ENCODE measurements around the gene CLCF1.

CLCF1 gene

DNA sequence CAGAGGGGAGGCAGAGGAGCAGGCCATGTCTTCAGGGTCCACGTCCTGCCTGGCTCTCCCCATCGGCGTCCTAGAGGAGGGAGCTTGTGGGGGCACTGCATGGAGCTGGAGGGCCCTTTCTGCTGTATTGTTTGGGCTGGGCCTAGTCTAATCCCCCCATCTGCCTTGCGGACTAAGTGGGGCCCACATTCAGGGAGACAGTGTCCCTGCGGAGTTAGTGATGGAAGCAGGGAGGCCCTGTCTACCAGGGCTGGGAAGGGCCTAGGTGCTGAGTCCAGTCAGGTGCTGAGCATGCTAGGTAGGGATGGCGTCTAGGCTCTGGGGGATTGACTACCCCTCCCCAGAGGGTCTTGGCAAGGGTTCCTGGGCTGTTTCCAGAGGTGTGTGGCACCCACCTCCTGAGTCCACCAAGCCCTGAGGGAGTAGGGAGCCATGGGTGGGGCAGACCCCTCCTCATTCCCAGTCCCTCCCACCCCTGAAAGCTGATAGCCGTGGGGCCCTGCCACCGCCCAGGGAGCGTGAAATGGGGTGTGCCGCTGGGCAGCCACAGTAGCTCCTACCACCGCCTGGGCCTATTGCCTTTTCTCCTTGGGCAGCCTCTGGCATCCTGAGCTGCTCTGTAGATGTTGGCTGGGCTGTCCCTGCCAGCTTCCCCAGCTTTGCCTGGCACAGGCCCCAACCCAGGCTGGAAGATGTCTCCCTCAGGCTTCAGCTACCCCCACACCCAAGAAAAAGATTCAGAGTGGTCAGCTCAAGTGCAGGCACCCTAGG lies 18.2 kb downstream of the CLCF1 start:
- DNase-seq = no peak

DNA sequence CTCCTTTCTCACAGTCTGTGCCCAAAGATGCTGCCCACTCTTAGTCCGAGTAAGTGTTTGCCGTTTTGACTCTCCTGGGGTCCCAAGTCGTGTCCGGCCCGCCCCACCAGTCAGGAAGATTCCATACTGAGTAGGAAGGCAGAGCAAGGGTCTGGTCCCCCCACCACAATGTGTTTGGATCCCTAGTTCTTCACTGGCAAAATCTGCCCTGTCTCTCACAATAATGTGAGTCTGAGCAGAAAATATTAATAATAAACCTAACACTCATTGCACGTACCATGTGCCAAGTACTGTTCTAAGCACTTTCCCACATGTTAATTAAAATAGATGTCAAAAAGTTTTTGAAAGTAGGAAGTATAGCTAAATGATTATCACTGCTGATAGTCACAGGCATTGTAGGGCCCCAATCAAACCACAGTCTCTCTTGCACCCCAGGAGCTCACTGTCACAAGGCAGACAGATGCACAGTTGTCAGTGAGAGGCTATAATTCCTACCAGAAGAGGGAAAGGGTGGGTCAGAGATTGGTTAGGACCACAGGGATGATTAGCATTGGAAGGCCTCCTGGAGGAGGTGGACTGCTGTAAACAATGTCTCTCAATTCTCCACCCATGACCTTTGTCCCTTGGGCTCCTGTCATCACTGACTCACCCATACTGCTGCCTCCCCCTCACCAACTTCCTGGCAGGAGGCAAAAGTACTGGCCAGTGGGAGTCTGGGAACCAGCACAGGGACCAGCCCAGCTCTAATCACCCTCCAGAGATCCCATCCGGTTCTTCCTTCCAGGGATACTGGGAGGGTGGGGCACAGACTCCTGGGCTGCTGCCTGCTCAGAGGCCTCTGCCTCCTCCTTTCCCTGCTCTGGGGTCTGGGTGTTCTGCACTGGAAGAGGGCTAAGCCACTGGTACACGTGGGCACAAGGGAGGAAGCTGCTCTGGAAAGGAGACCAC lies 19.0 kb downstream of the CLCF1 start:
- no peak for DNase-seq

DNA sequence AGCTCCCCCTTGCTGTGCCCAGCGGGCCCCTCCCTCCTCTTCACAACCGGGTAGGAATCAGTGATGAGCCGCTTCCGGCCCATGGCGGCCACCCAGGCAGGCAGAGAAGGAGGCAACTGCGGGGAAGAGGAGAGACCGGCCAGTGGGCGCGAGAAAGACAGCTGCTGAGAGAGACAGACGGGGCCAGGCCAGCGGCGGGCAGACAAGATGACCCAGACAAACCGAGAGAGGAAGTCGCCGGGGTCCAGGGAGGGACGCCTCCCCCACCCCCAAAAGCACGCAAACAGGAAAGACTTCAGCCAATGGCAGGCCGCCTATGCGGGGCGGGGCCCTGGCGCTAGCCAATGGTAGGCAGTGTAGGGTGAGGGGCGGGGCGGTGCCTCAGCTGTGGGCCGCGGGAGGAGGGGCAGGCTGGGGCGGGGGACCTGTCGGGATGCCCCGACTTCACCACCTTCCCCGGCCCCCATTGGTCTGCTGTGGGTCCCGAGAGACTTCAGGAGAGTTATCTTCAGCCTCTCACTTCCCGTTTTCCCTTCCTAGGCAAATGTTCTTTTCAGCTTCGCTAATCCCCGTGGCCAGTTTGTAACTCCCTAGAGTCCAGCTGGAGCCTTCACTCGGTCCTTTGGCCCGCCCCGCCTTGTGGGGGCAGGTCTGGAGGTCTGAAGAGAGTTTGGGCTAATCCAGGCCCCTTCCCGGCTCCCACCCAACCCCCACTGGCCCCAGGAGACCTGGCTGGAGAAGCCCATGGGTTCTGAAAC lies 19.9 kb downstream of the CLCF1 start, which contains the start of gene POLD4:
Gene POLD4, minus strand, starts transcription at position 230 of the 758 bp plus-strand sequence. Its CDS starts 147 bp downstream, at position 83.
- peak; percentile 86 for DNase-seq

DNA sequence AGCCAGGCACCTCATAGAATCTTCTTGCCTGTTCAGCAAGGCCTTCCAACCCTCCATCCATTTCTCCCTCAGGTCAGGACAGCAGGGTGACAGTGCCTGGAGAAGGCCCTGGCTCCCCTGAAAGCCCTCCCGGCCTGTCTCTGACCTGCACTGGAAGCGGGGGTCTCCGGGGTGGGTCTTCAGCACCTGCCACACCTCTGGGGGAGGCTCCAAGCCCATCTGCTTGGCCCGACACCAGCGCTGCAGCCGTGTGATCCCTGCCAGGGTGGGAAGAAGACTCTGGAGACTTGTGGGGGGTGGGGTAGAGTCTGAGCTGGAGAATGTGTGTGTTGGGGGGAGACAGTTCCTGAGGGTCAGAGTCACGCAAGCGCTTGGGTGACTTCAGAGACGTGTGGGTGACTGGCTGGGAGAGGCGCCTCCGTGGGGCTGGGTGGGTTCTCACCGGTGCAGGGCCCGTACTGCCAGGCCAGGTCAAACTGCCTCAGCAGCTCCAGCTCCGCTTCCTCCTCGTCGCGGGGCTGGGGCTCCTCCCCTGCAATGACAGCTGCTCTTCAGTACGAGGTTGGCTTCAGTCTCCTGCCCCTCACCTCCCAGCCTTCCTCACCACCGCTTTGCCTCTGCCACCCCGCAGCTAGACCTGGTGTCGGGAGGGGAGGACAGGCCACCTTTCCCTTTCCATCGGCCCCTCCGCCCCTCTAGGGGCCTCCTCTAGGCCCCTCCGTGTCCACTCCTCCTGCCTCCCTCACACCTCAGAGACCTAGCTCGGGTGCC lies 20.7 kb downstream of the CLCF1 start:
- DNase-seq = peak; percentile 55

DNA sequence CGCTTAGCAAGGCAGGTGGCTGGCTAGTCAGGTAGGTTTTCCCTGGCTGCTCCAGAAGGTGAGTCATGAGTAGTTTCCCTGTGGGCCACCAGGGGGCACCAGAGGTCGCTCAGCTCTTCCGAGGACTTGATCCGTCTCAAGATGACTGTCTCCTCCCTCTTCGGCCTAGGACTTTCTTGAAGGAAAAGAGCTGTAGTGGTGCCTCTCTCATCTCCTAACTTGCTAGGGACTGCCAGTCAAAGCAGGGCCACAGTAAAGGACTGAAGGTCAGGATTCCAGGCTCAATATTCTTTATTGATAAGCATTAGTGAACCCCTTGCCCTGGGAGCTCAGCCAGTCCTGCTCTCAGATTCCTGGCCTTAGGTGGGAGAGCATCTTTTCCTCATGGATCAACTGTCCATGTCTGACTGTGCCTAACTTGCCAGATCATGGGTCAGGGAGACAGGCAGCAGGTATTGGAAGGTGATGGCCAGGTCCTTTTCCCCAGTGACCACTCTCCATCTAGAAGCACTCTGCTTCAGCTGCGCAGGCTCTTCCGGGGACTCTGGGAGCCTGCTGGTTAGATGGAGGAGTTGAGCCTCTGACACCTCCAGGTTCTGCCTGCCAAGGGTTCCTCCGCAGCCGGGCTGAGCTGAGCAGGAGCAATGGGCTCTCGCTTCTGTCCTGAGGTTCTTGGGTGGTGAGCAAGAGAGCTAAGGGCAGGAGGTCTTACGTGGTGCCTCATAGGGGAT lies 22.0 kb downstream of the CLCF1 start:
- DNase-seq = no peak

DNA sequence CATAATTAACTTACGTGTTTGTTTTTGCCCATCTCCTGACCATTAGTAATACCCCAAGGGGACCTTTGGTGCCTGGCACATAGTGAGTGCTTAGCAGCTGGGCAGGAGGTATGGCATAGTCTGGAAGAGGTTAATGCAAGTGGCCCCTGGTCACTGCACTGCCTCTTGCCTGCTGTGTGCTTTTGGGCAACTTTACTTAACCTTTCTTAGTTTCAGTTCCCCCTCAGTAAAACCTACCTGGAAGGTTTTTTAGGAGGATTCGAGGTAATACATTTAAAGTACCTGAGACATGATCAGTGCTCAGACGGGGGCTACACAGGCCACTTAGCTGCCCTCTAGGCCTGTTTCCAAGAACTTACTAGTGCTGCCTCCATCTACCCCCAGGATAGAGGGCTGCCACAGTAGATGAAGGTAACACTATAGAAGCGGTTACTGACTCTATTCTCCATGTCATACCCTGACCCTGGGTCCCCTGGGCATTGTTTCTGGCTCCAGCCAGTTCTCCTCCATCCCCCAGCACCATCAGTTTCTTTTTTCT lies 23.4 kb downstream of the CLCF1 start:
- DNase-seq = no peak

DNA sequence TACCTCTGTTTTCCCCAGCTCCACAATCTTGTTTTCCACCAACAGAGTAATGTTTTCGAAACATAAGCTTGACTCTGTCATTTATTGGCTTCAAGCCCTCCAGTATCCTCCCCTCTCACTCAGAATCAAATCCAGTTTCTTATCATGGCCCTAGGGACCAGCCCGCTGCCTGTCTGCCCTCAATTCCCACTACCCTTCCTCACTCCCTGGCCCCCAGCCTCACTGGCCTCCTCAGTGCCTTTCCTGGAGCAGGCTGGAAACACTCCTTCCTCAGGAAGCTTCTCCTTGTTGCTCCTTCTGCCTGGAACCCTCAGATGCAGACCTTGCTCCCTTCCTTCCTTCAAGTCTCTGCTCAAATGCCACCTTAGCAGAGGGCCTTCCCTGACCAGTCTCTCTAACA lies 23.9 kb downstream of the CLCF1 start:
- DNase-seq = no peak

DNA sequence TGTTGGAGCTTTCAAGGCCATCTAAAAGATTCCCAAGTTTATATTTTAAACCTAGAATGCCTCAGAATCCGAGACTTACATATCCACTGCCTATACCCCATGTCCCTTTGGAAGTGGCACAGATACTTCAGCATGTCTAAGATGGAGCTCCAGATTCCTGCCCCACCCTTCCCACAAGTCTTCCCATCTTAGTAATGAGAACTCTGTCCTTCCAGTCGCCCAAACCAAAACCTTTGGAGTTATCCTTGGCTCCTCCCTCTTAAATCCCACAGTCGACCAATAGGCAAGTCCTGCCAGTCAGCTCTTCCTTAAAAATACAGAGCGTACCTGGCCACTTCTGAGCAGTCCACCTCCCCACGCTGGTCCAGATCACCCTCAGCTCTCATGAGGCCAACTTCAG lies 24.4 kb downstream of the CLCF1 start:
- no peak for DNase-seq

DNA sequence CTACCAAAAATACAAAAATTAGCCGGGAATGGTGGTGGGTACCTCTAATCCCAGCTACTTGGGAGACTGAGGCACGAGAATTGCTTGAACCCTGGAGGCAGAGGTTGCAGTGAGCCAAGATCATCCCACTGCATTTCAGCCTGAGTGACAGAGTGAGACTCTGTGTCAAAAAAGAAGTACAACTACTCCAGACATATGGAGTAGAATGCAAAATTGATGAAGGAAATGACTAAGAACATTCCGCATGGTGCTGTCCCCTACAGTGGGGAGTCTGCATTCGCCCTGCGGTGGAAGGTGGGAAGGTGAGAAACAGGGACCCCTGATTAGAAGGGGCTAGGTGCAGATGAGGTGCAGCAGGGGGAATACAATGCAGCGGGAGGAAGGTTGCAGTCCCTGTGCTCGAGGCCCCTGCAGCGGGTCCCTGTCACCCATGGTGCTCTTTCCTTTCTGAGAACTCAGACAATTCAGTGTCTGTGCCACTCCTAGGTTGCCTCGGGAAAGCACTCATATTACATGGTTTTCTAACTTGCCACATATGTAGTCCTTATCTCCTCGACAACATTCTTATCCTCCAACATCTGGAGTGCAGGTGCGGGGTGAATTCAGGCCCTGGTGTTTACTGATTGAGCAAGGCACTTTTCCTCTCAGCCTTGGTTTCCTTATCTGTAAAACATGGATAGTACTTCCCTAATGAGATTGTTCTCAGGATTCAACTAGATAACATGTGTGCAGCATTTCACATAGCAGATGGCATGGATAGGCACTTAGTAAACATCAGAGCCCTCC lies 25.2 kb downstream of the CLCF1 start:
- DNase-seq = no peak

DNA sequence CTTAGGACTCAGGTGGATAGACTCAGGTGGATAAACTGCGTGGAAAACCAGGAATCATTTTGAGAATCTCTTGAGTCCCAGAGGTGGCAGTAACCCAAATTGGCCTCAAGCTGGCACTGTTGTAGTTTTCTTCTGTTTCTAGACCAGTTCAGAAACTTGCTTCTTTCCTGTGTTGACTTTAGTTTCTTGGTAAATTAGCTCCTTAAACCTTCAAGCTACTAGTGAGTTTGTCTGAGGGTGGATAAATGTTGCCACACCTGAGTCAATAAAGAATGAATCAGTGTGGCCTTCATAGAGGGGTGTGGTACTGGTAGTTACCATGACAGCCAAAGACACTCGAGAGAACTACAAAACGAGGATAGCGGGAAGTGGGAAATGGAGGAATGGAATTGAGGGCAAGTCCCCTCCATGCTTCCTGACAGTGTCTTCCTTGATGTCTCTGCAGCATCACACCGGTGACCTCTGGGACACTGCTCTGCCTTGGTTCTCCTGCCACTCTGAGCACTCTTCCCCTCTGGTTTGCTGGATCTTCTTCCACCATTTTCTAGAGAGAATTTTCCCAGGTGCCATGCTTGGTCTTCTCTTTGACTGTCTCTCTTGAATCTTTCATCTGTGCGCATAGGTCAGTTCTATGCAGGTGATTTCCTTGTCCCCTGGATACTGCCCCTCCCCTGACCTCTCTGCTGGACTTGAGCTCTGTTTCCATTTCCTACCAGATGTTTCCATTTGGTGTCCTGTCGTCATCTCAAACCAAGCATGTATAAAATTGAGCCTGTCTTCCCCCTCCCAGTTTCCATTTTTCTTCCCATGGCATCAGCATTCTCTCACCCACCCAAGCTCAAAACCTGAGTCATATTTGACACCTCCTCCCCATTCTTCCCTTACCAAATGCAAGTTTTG lies 27.2 kb downstream of the CLCF1 start:
- DNase-seq = no peak

DNA sequence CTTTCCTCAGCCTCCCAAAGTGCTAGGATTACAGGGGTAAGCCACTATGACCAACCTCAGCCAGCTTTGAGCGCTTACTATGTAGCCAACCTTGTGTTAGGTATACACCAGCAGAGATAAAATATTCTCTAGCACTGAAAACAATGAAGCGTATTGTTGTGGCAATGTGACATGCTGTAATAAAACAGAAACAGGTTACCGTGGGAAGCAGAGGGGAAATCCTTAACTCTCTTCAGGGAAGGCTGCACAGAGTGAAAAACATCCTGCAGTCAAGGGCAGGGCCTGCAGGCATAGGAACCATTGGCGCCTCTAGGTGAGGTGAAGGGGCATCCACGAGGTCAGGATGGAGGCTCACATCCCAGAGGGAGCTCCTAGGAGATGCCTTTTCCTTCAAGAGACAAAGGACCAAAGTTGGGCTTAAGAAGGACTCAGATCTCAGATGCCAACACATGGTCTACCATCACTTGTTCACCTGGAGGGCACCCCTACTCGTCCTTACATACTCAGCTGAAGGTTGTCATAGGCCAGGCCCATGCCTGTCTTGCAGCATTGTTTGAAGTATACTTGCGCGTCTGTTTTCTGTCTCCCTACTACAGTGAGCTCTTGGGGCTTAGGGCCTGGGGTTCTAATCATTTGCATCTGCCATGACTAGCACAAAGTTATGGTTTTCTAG lies 28.0 kb downstream of the CLCF1 start:
- no peak for DNase-seq

DNA sequence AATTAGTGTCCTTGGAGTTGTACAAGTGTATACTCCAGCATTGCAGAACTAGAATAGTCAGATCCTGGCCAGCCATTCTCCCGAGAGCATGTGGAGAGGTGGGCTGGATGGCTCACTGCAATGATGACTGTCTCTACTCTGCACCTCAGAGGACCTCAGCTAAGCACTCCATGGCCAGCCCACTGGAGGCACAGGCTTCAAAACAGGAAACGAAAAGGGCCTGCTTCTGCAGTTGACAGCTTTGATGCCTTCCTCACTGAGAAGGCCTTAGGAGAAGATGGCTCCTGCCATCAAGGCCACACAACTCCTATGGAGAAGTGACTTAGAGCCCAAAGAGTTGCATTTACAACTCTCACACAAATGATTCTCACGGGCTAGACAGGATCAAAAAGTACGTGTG lies 29.1 kb downstream of the CLCF1 start:
- DNase-seq = no peak

DNA sequence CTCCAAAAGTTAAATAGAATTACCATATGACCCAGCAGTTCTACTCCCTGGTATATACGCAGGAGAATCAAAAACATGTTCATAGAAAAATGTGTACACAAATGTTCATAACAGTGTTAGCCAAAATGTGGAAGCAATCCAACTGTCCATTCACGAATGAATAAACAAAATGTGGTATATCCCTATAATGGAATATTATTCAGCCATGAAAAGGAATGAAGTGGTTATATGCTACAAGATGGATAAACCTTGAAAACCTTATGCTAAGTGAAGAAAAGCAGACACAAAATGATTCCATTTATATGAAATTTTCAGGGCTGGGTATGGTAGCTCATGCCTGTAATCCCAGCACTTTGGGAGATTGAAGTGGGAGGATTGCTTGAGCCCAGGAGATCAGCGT lies 36.1 kb downstream of the CLCF1 start:
- no peak for DNase-seq

DNA sequence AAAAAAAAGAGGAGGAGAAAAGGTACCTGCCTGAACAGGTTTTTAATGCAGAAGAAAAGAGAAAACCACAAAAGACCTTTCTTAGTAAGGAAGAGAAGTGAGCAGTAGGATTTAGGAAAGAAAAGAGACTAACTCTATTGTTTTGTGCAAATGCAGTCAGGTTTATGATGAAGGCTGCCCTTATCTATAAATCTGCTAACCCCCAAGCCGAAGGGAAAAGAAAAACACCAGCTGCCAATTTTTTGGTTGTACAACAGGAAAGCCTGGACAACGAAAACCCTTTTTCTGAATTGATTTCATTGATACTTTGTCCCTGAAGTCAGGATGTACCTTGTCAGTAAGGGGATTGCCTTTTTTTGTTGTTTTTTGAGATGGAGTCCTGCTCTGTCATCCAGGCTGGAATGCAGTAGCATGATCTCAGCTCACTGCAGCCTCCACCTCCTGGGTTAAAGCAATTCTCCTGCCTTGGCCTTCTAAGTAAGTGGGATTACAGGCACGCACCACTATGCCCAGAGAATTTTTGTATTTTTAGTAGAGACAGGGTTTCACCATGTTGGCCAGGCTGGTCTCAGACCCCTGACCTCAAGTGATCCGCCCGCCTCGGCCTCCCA lies 41.2 kb downstream of the CLCF1 start:
- no peak for DNase-seq

DNA sequence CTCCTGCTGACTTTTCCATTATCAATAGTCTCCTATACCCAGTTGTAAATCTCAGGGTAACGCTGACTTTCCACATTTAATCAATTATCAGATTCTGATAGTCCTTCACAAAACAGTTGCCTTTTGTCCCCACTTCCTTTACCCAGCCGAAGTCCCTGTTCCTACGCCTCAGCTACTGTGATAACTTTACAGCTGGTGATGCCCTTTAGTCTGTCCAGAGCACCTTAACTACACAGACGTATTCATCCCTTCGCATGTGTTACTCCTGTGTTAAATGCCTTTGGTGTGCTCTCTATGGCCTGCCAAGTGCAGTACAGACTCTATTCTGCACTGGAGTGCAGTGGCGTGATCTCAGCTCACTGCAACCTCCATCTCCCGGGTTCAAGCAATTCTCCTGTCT lies 49.9 kb downstream of the CLCF1 start:
- no peak for DNase-seq

DNA sequence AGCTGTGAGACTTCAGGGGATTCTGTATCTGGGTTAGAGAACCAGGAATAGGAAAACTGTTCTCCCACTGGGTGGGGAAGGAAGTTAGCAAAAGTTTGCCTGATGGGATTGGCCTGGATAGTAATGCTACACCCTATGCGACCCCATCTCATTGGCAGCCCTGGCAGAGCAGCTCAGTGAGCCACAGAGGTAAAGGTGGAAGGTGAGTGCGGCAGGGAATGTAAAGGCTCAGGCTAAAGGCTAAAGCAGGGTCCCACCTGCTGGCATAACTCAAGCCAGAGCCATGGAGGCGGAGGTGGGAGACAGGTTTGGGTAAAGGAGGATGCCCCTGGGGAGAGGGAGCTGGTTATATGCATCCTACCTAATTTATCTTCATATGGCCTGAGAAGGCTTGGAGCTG lies 51.3 kb downstream of the CLCF1 start:
- DNase-seq = no peak

DNA sequence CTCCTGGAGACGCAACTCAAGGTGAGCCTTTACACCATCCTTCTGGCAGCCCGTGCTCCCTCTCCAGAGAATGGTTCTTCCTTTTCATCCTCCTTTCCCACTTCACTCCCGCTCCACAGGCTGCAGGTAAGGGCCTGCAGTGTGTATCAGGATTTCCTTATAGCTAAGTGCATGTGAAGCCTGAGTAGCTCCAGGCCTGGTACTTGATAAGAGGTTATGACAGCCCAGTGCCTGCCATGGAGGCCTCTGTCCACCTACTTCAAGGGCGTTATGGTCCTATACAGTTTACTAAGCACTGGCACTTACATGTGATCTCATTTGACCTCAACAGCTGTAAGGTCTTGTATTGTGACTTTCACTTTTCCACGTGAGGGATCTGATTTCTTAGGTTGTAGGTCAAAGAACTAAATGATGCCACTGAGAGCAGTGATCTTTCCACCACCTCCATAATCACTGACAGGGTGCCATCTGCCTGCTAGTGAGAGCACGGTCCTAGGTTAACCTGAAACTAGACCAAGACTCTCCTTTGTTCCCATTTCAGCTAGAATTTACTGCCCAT lies 52.0 kb downstream of the CLCF1 start:
- no peak for DNase-seq

DNA sequence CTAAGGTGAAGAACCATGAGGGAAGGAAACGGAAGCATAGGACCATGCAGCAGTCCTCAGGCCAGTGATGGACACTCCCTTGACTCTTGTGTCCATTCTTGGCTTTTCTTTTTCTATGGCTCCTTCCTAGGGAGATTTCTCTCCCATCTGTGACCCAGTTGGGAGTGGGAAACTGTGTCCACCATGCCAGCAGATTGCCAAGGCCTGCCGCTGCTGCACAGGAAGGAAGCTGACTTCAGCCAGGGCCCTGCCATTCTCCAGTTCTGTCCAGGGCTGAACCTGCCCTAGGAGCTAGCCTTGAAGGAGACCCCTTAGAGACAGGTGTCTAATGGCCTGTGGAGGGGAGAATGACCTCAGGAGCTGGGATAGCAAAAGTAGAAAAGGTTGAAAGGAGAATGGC lies 52.7 kb downstream of the CLCF1 start:
- no peak for DNase-seq

Measured in activated gamma-delta T cell (primary cell).